Sciatic nerve (tissue), 2 donors: Measurements from ENCODE around the gene NSMCE3. TPM values are rescaled to one million over a fixed set of nuclear protein-coding genes. Genes with fewer than 3 reads are reported as not detected.

Source experiments
- ATAC-seq: fragments of 200-7000 bp; cut with Tn5 transposase; one replicate; pipeline ENCODE4 v1.9.1; 2020; ENCODE audit warnings: mild to moderate bottlenecking, moderate library complexity
- DNase-seq: peaks from one replicate; pipeline ENCODE4 v3.0.0-alpha.2; 2020; ENCODE audit warnings: low spot score
- intact Hi-C: fragments of 100-400 bp; cut with DNase I; formaldehyde crosslinking; loops from one replicate; pipeline ENCODE4 v1.14.2; 2022
- total RNA-seq: library from RNA; stranded (reverse); fragmentation: NEBNext Ultra II Directional; extraction: Animal tissue kit (Norgen Biotek cat#: 25700); gene quantifications from one replicate; pipeline ENCODE4 v1.2.1, GENCODE V29; 2021
- donor health status: DM: no; HTN: no; CAD: no.
- donor health status: DM: no; HTN: no; CAD: no.

NSMCE3 gene
- total RNA-seq, 1 donor from 2014 or later: 7.4 TPM

GRCh38 chr15:29272219-29272618, 2.6 kb upstream of the NSMCE3 start:
- ATAC-seq (no peak), DNase-seq (no peak)
- intact Hi-C loops: no loop called here

DNA sequence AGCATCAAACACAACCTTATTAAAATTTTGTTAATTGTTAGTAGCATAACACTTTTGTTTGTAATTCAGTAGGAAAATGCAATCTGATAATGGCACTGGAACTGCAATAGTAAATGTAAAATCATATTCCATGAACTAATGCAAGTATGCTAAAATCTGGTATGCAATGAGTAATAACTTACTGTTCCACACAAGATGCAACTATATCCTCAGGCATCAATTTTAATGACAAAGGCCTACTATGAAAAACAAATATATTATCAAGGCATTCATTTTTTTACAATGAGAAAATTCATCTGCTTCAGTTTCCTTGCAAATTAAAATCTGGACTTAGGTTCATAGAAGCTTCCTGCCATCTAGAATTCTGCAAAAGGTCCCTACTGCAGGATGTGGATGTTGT, 1.4 kb upstream of the NSMCE3 start:
- DNase-seq (no peak), ATAC-seq (no peak)
- intact Hi-C loops: no loop called here

DNA sequence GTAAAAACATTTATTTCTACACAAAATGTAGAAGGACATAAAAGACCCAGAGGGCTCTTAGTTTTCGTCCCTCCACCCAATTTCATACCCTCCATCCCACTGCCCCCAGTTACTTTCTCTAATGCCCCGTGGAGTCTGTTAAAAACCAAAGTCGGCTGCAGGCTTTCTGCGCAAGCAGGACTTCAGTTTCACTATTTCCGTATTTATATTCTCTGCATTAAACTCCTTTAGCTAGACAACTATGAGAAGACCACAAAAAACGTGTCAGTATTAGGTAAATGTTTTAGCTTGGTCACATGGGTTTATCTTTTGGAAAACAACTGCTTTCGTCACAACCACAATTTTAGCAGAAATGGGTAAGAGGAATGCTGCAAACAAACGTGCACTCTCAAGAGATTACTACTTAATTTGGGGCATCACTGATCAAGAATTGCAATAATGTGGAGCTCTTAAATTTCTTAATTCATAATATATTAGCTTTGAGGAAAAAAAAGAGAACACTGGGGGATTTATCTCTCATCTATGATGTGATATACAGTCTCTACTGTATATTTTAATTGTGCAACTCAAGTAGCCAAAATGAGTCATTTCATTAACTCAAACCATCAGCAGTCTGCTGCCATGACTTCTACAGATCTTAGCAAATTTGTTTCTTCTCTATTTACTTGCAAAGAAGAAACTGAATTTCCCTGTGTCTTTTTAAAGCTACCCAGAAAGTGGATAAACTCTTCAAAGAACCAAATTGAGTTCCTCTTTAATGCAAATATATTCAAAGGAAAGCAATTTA, 740 bp upstream of the NSMCE3 start:
- intact Hi-C loops: no loop called here
- DNase-seq (no peak), ATAC-seq (peak; percentile 39)

GRCh38 chr15:29268706-29269484, 727 bp downstream of the NSMCE3 start:
- intact Hi-C loops: no loop called here
- peak; percentile 44 for ATAC-seq
- no peak for DNase-seq

- ATAC-seq (no peak), DNase-seq (no peak)
- intact Hi-C loops: no loop called here
Observed at GRCh38 chr15:29266052-29266582, 3.5 kb downstream of the NSMCE3 start.

GRCh38 chr15:29263289-29263688, 6.3 kb downstream of the NSMCE3 start:
- no peak for DNase-seq
- intact Hi-C loops: no loop called here
- ATAC-seq: no peak

DNA sequence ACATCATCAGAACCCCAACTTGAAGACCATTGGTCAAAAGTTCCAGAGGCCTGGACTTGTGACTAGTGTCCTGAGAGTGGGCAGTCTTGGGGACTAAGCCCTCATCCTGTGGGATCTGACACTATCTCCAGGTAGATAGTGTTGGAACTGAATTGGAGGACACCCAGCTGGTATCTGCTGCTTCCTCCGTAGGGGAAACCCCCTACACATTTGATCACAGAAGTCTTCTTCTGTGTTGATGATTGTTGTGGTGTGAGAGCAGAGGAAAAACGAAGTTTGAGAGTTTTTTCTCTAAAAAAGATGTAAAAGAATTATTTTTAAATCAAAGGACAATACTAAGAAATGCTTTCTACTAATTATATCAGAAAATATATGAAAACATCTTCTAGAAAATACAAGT, 6.9 kb downstream of the NSMCE3 start:
- intact Hi-C loops: no loop called here
- no peak for ATAC-seq
- no peak for DNase-seq

DNA sequence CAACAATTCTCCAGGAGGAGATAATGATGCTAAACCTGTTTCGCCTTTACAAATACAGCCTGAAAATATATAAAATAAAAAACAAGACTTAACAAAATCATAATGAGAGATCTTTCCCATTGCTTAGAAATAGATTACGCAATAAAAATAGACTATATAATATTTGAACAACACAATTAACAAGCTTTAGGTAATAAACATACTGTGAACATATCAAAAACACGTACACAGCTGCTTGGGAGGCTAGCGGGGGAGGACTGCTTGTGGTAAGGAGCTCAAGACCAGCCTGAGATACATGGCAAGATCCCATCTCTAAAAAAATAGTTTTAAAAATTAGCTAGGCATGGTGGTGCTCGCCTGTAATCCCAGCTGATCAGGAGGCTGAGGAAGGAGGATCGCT, 8.7 kb downstream of the NSMCE3 start:
- intact Hi-C loops: no loop called here

DNA sequence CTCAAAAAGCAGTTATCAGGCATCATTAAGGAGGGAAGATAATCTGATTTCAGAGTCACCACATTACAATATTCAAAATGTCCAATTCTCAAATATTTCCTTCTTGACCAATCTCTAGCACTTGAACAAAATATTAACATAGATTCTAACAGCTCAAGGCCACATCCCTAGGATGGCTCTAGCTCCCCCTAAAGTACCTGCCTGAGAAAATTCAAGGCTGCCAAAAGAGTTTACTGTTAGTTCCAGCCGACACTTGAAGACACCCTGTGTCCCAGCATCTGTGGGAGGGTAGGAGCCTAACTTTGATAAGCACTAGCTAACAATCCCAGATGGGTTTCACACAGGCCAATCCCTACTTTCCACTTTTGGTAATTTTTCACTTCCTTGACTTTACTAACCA, 10.4 kb downstream of the NSMCE3 start:
- intact Hi-C loops: no loop called here
- ATAC-seq (no peak), DNase-seq (no peak)

More for the DNA sequence above, 8.7 kb downstream of the NSMCE3 start:
- ATAC-seq: no peak
- no peak for DNase-seq

DNA sequence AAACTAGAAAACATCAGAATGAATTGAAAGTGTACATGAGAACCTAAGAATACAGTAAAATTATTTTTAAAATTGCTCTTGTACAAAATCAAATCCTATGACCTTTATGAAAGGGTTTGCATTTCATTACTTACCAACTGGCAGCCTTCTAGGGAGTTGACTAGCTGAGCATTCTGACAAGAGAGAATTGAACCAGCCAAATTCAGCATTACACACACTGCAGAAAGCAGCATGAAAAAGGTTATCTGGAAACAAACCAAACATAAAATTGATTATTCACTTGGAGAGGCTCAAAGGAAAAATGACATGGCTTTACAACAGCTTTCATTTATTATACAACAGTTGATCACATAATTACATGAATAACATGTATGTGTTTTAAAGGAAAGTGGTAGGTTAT, 17.4 kb downstream of the NSMCE3 start:
- intact Hi-C loops: no loop called here
- ATAC-seq (no peak), DNase-seq (no peak)

DNA sequence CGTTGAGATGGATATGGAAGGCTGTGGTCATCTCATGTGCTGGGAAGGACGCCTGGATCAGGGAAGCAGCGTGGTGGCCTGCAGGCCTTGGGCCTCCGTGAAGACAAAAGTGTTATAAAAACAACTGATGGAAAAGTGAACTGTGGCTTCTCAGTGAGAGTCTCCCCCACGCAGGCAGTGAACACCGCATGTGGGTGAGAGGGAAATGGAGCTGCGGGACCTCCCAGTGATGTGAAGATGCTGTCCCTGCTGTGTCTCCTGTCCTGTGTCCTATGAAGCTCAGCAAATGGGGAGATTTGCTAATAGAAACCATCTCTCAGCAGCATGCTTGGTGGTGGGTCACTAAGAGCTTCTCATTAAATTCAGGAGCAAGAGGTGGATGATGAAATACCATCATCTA, 25.1 kb downstream of the NSMCE3 start:
- intact Hi-C loops: no loop called here
- ATAC-seq: no peak

DNA sequence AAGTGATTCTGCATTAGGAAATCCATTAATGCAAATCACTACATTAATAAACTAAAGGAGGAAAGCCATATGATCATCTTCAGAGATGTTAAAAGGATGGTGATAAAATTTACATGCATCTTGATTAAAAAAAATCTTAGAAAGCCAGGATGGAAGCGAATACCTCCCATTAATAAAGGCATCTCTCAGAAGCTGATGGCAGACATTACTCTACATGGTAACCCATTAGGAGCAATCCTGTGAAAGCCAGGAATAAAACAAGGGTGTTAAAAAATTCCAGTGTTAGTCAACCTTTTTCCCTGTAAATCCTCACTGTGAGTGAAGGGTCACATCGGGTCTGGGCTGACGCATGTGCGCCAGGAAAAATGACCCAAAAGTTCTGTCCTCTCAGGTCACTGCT, 25.5 kb downstream of the NSMCE3 start:
- ATAC-seq (no peak), DNase-seq (no peak)
- intact Hi-C loops: no loop called here

More for the DNA sequence above, 25.1 kb downstream of the NSMCE3 start:
- DNase-seq: no peak

DNA sequence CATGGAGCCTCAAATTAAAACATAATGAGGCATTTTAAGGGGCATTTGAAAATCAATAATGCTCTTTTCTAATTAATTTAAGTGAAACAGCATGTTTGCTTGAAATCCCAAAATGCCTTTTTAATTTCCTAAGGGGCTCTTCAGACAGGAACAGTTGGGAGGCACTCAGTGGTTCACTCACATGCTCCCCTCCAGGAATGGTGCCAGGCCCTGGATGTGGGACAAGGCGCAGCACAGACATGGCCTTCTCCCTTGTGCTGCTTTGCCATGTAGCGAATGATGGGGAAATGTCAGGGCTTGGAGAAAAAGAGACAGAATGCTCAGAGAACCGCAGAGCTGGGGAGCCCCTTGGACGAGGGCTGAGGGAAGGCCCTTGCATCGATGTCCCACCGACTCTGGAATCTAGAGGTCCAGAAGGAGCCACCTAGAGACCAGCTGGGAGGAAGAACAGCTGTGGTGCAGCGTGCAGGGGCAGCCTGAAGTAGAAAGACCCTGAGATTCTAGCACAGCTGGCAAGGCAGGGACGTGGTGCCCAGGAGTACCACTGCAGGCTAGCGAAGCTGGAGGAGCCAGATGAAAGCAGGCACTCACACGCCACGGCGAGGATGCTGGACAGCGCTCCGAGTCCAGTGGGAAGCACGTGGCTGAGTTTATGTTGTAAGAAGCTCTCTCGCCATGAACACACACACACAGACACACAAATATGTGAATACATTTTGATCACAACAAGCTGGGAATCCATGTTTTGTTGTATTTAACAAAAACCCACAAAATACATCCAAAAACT, 27.0 kb downstream of the NSMCE3 start:
- ATAC-seq: no peak
- no peak for DNase-seq
- intact Hi-C loops: no loop called here

- ATAC-seq (no peak), DNase-seq (no peak)
- intact Hi-C loops: no loop called here
Observed at GRCh38 chr15:29241207-29241606, 28.4 kb downstream of the NSMCE3 start.

- intact Hi-C loops: no loop called here
- no peak for DNase-seq
- no peak for ATAC-seq
Observed at GRCh38 chr15:29239395-29239794, 30.2 kb downstream of the NSMCE3 start.

- no peak for DNase-seq
- intact Hi-C loops: loop anchor here (2.0 kb wide), 1 partner anchor 59 kb away; no protein-coding TSS in a partner anchor
- no peak for ATAC-seq
Observed at GRCh38 chr15:29233566-29233965, 36.1 kb downstream of the NSMCE3 start.

- ATAC-seq (no peak), DNase-seq (no peak)
- intact Hi-C loops: no loop called here
Observed at GRCh38 chr15:29226436-29227208, 43.0 kb downstream of the NSMCE3 start.

DNA sequence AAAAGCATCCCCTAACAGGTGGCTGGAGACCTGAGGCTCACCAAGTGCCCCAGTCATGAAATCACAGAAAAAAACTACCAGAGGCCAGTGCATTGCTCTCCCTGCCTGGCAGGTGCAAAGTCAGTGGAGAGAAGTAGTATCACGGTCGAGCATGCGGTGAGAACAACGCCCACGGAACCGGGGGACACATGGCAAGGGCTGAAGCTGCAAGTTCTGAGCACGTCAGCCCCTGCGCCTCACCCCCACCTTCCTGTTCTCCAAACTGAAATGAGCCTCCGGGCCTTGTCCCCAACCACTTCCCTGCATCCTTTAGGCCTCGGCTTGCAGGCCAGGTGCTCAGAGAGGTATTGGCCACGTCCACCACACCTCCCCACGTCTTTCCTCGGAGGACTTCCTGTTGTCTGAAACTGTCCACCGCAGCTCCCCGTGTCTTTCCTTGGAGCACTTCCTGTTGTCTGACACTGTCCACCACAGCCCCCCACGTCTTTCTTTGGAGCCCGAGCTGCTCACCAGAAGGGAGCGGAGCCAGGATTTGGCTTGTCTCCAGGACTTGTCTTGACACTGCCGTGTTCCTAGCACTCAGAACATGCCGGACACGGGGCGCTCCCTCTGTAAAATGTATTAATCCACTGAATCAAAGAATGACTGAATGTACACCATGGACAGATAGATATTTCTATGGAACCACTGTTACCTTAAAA, 43.9 kb downstream of the NSMCE3 start:
- no peak for DNase-seq
- ATAC-seq: no peak
- intact Hi-C loops: no loop called here
